ENCODE data around the gene CCDC38.

CCDC38 gene

GRCh38 chr12:95862038-95862437 lies 80.4 kb downstream of the CCDC38 start:
- H3K9me3 ChIP-seq (ENCODE audit: severe bottlenecking) = no peaks in the 10 kb centered on the region
- no peak overlapping the region for H3K27ac ChIP-seq
- peaks cover 70% of the 10 kb centered on the region for H3K36me3 ChIP-seq
- H3K27me3 ChIP-seq (ENCODE audit: insufficient read depth, low read depth, severe bottlenecking) = no peaks in the 10 kb centered on the region
- TF ChIP-seq CTCF (IDR thresholded peaks at IDR 0.05; ENCODE audit: low read depth, low read length) = no peak
- no peak overlapping the region for H3K4me3 ChIP-seq (ENCODE audit: low read depth, low read length)
- no peak for DNase-seq

GRCh38 chr12:95859947-95860850 lies 82.2 kb downstream of the CCDC38 start:
- Histone ChIP-seq H3K9me3 (ENCODE audit: severe bottlenecking) (no peaks in the 10 kb centered on the region), H3K27me3 (ENCODE audit: insufficient read depth, low read depth, severe bottlenecking) (no peaks in the 10 kb centered on the region), H3K36me3 (peaks cover 52% of the 10 kb centered on the region), H3K27ac (peak overlapping the region; percentile 93), H3K4me3 (ENCODE audit: low read depth, low read length) (peak overlapping the region; percentile 98)
- no peak for DNase-seq
- TF ChIP-seq CTCF (IDR thresholded peaks at IDR 0.05; ENCODE audit: low read depth, low read length) = no peak

- no peak for TF ChIP-seq CTCF (IDR thresholded peaks at IDR 0.05; ENCODE audit: low read depth, low read length)
- no peak for DNase-seq
- Histone ChIP-seq H3K27ac (peak overlapping the region; percentile 93), H3K9me3 (ENCODE audit: severe bottlenecking) (no peaks in the 10 kb centered on the region), H3K4me3 (ENCODE audit: low read depth, low read length) (peak overlapping the region; percentile 98), H3K27me3 (ENCODE audit: insufficient read depth, low read depth, severe bottlenecking) (no peaks in the 10 kb centered on the region), H3K36me3 (peaks cover 43% of the 10 kb centered on the region)
These were observed 83.0 kb downstream of the CCDC38 start for GRCh38 chr12:95859344-95859816.

- peak within 1 kb of the TSS; percentile 93 for H3K27ac ChIP-seq
- H3K4me3 ChIP-seq (ENCODE audit: low read depth, low read length) = peak within 1 kb of the TSS; percentile 98
- peak; percentile 95 for DNase-seq
- no peaks in the 10 kb centered on the region for H3K27me3 ChIP-seq (ENCODE audit: insufficient read depth, low read depth, severe bottlenecking)
- H3K36me3 ChIP-seq = peaks cover 37% of the 10 kb centered on the region
- H3K9me3 ChIP-seq (ENCODE audit: severe bottlenecking) = no peaks in the 10 kb centered on the region
- TF ChIP-seq CTCF (IDR thresholded peaks at IDR 0.05; ENCODE audit: low read depth, low read length) = 0 out of 2 replicates have a peak, but pooled peaks have one; percentile 19
These were observed 83.7 kb downstream of the CCDC38 start, which contains the start of gene SNRPF for GRCh38 chr12:95858451-95859343. SNRPF (plus strand) TSS chr12:95858952; CDS start chr12:95859074, 122 bp downstream.

- no peak for TF ChIP-seq CTCF (IDR thresholded peaks at IDR 0.05; ENCODE audit: low read depth, low read length)
- no peak overlapping the region for H3K4me3 ChIP-seq (ENCODE audit: low read depth, low read length)
- no peaks in the 10 kb centered on the region for H3K9me3 ChIP-seq (ENCODE audit: severe bottlenecking)
- H3K36me3 ChIP-seq = peaks cover 28% of the 10 kb centered on the region
- no peak for DNase-seq
- H3K27me3 ChIP-seq (ENCODE audit: insufficient read depth, low read depth, severe bottlenecking) = no peaks in the 10 kb centered on the region
- no peak overlapping the region for H3K27ac ChIP-seq
These were observed 84.6 kb downstream of the CCDC38 start for GRCh38 chr12:95857799-95858198.
